ENCODE measurements around the gene HMG20A.

- no peak for TF ChIP-seq POLR2AphosphoS5 (IDR thresholded peaks at IDR 0.05; ENCODE audit: insufficient read depth in 1 of 2, low read depth in 1 of 2)
- TF ChIP-seq CTCF (IDR thresholded peaks at IDR 0.05) = no peak
These were observed 5.7 kb downstream of the HMG20A start for GRCh38 chr15:77426377-77426776.
